ENCODE results near the gene KRTAP10-1. TPM values are rescaled to one million over a fixed set of nuclear protein-coding genes. Genes with fewer than 3 reads are reported as not detected.

The KRTAP10-1 gene
- total RNA-seq, 1 experiment from 2014 or later = not detected

DNA sequence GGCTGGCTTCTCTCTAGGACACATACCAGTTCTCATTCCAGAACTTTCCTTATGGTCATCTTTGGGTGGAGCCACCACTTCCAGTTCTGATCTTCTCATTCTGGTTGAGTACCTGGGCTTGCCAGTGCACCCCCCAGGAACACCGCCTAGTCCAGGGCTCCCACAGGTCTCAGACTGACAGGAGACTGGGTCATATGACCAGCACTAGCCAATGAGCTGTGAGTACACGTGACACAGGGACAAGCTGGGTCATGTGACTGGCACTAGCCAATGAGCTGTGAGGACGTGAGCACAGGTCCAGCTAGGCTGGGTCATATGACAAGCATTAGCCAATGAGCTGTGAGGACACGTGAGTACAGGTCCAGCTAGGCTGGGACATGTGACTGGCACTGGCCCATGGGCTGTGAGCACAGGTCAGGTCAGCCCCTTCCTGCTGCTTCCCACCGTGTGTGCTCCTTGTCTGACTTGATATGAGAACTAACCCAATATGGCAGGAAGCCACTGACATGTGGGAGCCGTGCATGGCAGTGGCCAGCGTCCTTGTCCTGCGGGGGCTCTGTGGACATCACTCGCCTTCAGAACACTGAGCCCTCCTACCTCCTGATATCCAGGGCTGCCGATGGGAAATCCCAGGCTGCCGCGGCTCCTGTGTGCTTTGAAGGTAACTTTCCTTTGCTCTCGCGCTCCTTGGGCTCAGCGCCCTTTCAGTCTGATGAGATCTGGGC, 22.7 kb downstream of the KRTAP10-1 start:
- H3K36me3 Mint-ChIP-seq (ENCODE audit: insufficient read depth, unreplicated experiment) = no peaks in the 10 kb centered on the region
- H3K4me3 Mint-ChIP-seq (ENCODE audit: unreplicated experiment) = no peak overlapping the region
- H3K9me3 Mint-ChIP-seq (ENCODE audit: unreplicated experiment) = no peaks in the 10 kb centered on the region
- CTCF ChIA-PET = interaction anchor here (0.6 to 1.0 kb wide), 2 partner anchors 191 to 276 kb away, joined by 3 read pairs; no protein-coding TSS in a partner anchor
- POLR2A ChIA-PET = interaction anchor here (0.7 kb wide), 1 partner anchor 13 kb away, joined by 3 read pairs; no protein-coding TSS in a partner anchor
- H3K4me1 Mint-ChIP-seq (ENCODE audit: insufficient read depth, unreplicated experiment) = no peaks in the 10 kb centered on the region
- BruUV-seq (replicated peaks) = no TSS peak
- peaks cover 16% of the 10 kb centered on the region for H3K27me3 Mint-ChIP-seq (ENCODE audit: insufficient read depth, unreplicated experiment)
- DNase-seq (ENCODE audit: unreplicated experiment) = no peak
- intact Hi-C loops (cut with micrococcal nuclease) = no loop called here
- H3K27ac Mint-ChIP-seq (ENCODE audit: low read depth, unreplicated experiment) = no peak overlapping the region
- TF ChIP-seq, protein P1, sequence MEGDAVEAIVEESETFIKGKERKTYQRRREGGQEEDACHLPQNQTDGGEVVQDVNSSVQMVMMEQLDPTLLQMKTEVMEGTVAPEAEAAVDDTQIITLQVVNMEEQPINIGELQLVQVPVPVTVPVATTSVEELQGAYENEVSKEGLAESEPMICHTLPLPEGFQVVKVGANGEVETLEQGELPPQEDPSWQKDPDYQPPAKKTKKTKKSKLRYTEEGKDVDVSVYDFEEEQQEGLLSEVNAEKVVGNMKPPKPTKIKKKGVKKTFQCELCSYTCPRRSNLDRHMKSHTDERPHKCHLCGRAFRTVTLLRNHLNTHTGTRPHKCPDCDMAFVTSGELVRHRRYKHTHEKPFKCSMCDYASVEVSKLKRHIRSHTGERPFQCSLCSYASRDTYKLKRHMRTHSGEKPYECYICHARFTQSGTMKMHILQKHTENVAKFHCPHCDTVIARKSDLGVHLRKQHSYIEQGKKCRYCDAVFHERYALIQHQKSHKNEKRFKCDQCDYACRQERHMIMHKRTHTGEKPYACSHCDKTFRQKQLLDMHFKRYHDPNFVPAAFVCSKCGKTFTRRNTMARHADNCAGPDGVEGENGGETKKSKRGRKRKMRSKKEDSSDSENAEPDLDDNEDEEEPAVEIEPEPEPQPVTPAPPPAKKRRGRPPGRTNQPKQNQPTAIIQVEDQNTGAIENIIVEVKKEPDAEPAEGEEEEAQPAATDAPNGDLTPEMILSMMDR (IDR thresholded peaks at IDR 0.05; ENCODE audit: unreplicated experiment) = no peak

DNA sequence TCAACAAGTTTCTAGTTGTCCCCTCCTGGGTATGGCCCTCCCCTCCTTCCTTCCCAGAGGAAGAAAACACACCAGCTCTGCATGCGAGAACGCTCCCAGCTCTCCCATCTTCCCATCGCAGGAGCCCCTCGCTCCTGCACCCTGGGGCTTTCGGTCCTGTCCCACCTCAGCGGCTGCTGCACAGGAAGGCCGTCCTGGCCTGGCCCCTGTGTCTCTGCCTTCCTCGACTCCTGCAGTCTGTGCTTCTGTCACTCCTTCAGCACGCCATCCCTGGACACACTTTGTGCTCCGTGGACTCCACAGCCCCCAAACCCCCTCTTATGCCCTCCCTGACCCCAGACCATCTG, 23.2 kb downstream of the KRTAP10-1 start:
- DNase-seq (ENCODE audit: unreplicated experiment) = no peak
- H3K9me3 Mint-ChIP-seq (ENCODE audit: unreplicated experiment) = no peaks in the 10 kb centered on the region
- BruUV-seq (replicated peaks) = no TSS peak
- H3K27ac Mint-ChIP-seq (ENCODE audit: low read depth, unreplicated experiment) = no peak overlapping the region
- intact Hi-C loops (cut with micrococcal nuclease) = no loop called here
- ChIA-PET POLR2A (no interaction called here), CTCF (interaction anchor here (1.0 to 1.2 kb wide), 2 partner anchors 226 to 277 kb away, joined by 3 read pairs; no protein-coding TSS in a partner anchor)
- no peak overlapping the region for H3K4me3 Mint-ChIP-seq (ENCODE audit: unreplicated experiment)
- TF ChIP-seq, protein P1 (IDR thresholded peaks at IDR 0.05; ENCODE audit: unreplicated experiment) = no peak
- peaks cover 20% of the 10 kb centered on the region for H3K27me3 Mint-ChIP-seq (ENCODE audit: insufficient read depth, unreplicated experiment)
- no peaks in the 10 kb centered on the region for H3K4me1 Mint-ChIP-seq (ENCODE audit: insufficient read depth, unreplicated experiment)
- no peaks in the 10 kb centered on the region for H3K36me3 Mint-ChIP-seq (ENCODE audit: insufficient read depth, unreplicated experiment)

DNA sequence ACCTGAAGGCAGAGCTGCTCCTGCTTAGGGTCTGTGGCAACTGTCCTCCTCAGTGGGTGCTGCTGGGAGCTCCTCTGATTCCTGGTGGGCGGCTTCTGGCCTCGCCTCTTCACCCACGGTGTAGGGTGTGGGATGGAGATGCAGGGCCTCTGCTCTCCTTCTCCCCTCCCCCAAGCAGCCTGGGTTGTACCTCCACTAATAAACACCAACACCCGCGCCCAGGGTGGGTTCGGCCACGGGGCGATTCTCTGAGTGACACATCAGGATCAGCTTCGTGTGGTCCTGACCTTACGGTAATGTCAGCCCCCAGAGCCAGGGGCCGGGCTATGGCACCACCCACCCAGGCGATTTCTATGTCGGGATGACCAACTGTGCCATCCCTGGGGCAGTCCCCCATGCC, 23.7 kb downstream of the KRTAP10-1 start:
- no peak overlapping the region for H3K4me3 Mint-ChIP-seq (ENCODE audit: unreplicated experiment)
- no peaks in the 10 kb centered on the region for H3K9me3 Mint-ChIP-seq (ENCODE audit: unreplicated experiment)
- TF ChIP-seq, protein P1 (IDR thresholded peaks at IDR 0.05; ENCODE audit: unreplicated experiment) = no peak
- intact Hi-C loops (cut with micrococcal nuclease) = no loop called here
- BruUV-seq (replicated peaks) = no TSS peak
- H3K27me3 Mint-ChIP-seq (ENCODE audit: insufficient read depth, unreplicated experiment) = peaks cover 24% of the 10 kb centered on the region
- ChIA-PET POLR2A (interaction anchor here (0.7 kb wide), 1 partner anchor 16 kb away, joined by 3 read pairs; no protein-coding TSS in a partner anchor), CTCF (interaction anchor here (1.0 to 1.2 kb wide), 2 partner anchors 226 to 277 kb away, joined by 3 read pairs; no protein-coding TSS in a partner anchor)
- H3K27ac Mint-ChIP-seq (ENCODE audit: low read depth, unreplicated experiment) = no peak overlapping the region
- no peak for DNase-seq (ENCODE audit: unreplicated experiment)
- no peaks in the 10 kb centered on the region for H3K36me3 Mint-ChIP-seq (ENCODE audit: insufficient read depth, unreplicated experiment)
- no peaks in the 10 kb centered on the region for H3K4me1 Mint-ChIP-seq (ENCODE audit: insufficient read depth, unreplicated experiment)

DNA sequence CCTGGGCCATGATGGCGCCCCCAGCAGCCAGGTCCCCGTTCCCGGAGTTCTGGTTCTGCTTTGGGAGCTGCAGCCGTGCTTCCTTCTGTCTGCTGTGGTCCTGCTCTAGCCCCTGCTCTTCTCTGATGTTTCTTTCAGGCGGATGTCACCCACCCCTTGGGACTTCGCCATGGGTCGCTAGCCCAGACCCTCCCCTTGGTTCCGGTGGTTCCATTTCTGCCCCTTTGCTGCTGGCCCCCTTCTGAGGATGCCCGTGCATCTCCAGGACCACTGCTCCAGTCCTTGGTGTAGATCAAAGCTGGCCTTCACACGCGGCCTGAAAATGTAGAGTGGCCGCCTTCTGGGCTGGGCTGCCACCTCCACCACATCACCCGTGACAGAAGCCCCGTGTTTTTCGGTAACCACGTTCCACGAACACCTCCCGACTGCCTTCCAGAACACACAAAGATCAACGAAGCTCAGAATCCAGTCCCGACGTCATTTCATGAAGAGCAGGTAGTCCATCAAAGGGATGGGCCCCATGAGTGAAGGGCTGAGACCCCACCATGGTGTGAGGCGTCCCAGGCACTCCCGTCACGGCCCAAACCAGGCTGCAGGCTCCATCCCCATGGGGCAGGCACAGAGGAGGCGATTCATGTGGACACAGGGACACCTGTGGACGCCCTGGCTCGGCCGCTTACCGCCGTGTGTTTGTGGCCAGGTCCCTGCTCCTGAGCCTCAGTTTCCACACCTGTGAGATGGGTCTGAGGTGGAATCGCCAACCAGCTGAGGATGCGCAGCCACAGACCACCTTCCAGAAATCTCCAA, 24.4 kb downstream of the KRTAP10-1 start:
- BruUV-seq (replicated peaks) = no TSS peak
- POLR2A ChIA-PET = interaction anchor here (0.7 kb wide), 1 partner anchor 15 kb away, joined by 3 read pairs; no protein-coding TSS in a partner anchor
- Mint-ChIP-seq H3K9me3 (ENCODE audit: unreplicated experiment) (no peaks in the 10 kb centered on the region), H3K36me3 (ENCODE audit: insufficient read depth, unreplicated experiment) (no peaks in the 10 kb centered on the region), H3K4me1 (ENCODE audit: insufficient read depth, unreplicated experiment) (no peaks in the 10 kb centered on the region), H3K4me3 (ENCODE audit: unreplicated experiment) (no peak overlapping the region), H3K27me3 (ENCODE audit: insufficient read depth, unreplicated experiment) (peaks cover 28% of the 10 kb centered on the region), H3K27ac (ENCODE audit: low read depth, unreplicated experiment) (no peak overlapping the region)
- CTCF ChIA-PET = interaction anchor here (1.0 to 1.2 kb wide), 2 partner anchors 227 to 278 kb away, joined by 3 read pairs; no protein-coding TSS in a partner anchor
- DNase-seq (ENCODE audit: unreplicated experiment) = no peak
- TF ChIP-seq, protein P1 (IDR thresholded peaks at IDR 0.05; ENCODE audit: unreplicated experiment) = no peak
- intact Hi-C loops (cut with micrococcal nuclease) = no loop called here

Measured in MCF 10A (cell line).